Measurements from ENCODE around the gene SETD3. TPM values are rescaled to one million over a fixed set of nuclear protein-coding genes. Genes with fewer than 3 reads are reported as not detected.

Gene SETD3
- polyA plus RNA-seq, 1 donor from 2014 or later: 49.6 TPM

GRCh38 chr14:99521176-99522024 is 40.7 kb upstream of the SETD3 start:
- Histone ChIP-seq H3K9me2 (ENCODE audit: insufficient read depth, low read length) (no peaks in the 10 kb centered on the region), H3K9ac (ENCODE audit: low read length) (no peak overlapping the region), H3K9me3 (ENCODE audit: low read length) (no peaks in the 10 kb centered on the region), H3K36me3 (ENCODE audit: insufficient read depth, low read length) (no peaks in the 10 kb centered on the region), H3K27me3 (ENCODE audit: insufficient read depth, low read depth, low read length) (no peaks in the 10 kb centered on the region), H3K79me2 (replicated peaks; ENCODE audit: insufficient read depth, low read length) (peaks cover 5% of the 10 kb centered on the region), H3K4me3 (ENCODE audit: low read length) (no peak overlapping the region), H2AFZ (ENCODE audit: low read depth, low read length) (no peak overlapping the region), H3K27ac (ENCODE audit: low read length) (no peak overlapping the region), H4K20me1 (ENCODE audit: insufficient read depth) (no peaks in the 10 kb centered on the region), H3F3A (ENCODE audit: insufficient read depth, low read length, poor library complexity, severe bottlenecking) (no peaks in the 10 kb centered on the region), H3K4me2 (ENCODE audit: low read length) (no peak overlapping the region)
- TF ChIP-seq RAD21 (conservative IDR thresholded peaks at IDR 0.05) (no peak), MXI1 (conservative IDR thresholded peaks at IDR 0.05; ENCODE audit: poor library complexity, severe bottlenecking) (no peak), REST (IDR thresholded peaks at IDR 0.05; ENCODE audit: borderline replicate concordance) (no peak), CTCF (IDR thresholded peaks at IDR 0.05; ENCODE audit: poor library complexity, severe bottlenecking) (no peak), POLR2AphosphoS5 (IDR thresholded peaks at IDR 0.05) (no peak), SMC3 (conservative IDR thresholded peaks at IDR 0.05; ENCODE audit: poor library complexity) (no peak), EZH2 (IDR thresholded peaks at IDR 0.05; ENCODE audit: borderline replicate concordance, insufficient read depth, low read length, poor library complexity, severe bottlenecking) (no peak), TAF1 (IDR thresholded peaks at IDR 0.05; ENCODE audit: low read depth) (no peak), EP300 (conservative IDR thresholded peaks at IDR 0.05; ENCODE audit: poor library complexity, severe bottlenecking) (no peak)

- Histone ChIP-seq H3K9me2 (ENCODE audit: insufficient read depth, low read length) (no peaks in the 10 kb centered on the region), H3K4me2 (ENCODE audit: low read length) (no peak overlapping the region), H3K4me3 (ENCODE audit: low read length) (no peak overlapping the region), H3K36me3 (ENCODE audit: insufficient read depth, low read length) (no peaks in the 10 kb centered on the region), H3K79me2 (replicated peaks; ENCODE audit: insufficient read depth, low read length) (peaks cover 5% of the 10 kb centered on the region), H4K20me1 (ENCODE audit: insufficient read depth) (no peaks in the 10 kb centered on the region), H2AFZ (ENCODE audit: low read depth, low read length) (no peak overlapping the region), H3K27ac (ENCODE audit: low read length) (no peak overlapping the region), H3K27me3 (ENCODE audit: insufficient read depth, low read depth, low read length) (no peaks in the 10 kb centered on the region), H3F3A (ENCODE audit: insufficient read depth, low read length, poor library complexity, severe bottlenecking) (no peaks in the 10 kb centered on the region), H3K9ac (ENCODE audit: low read length) (no peak overlapping the region), H3K9me3 (ENCODE audit: low read length) (no peaks in the 10 kb centered on the region)
- TF ChIP-seq CTCF (IDR thresholded peaks at IDR 0.05; ENCODE audit: poor library complexity, severe bottlenecking) (no peak), POLR2AphosphoS5 (IDR thresholded peaks at IDR 0.05) (no peak), REST (IDR thresholded peaks at IDR 0.05; ENCODE audit: borderline replicate concordance) (no peak), EP300 (conservative IDR thresholded peaks at IDR 0.05; ENCODE audit: poor library complexity, severe bottlenecking) (no peak), TAF1 (IDR thresholded peaks at IDR 0.05; ENCODE audit: low read depth) (no peak), EZH2 (IDR thresholded peaks at IDR 0.05; ENCODE audit: borderline replicate concordance, insufficient read depth, low read length, poor library complexity, severe bottlenecking) (no peak), MXI1 (conservative IDR thresholded peaks at IDR 0.05; ENCODE audit: poor library complexity, severe bottlenecking) (no peak), RAD21 (conservative IDR thresholded peaks at IDR 0.05) (no peak), SMC3 (conservative IDR thresholded peaks at IDR 0.05; ENCODE audit: poor library complexity) (no peak)
Measured at GRCh38 chr14:99520571-99521081, 40.0 kb upstream of the SETD3 start.
